GM12872 (cell line): ENCODE measurements around the gene FBXL13.

Experiments
- TF ChIP-seq, protein P1 (sequence below): IDR thresholded peaks from 3 replicates; pipeline ENCODE4 v1.5.1; 2011; ENCODE audit warnings: low read depth, mild to moderate bottlenecking, low read length, moderate library complexity; ENCODE audit not compliant: insufficient read depth

FBXL13 gene

DNA sequence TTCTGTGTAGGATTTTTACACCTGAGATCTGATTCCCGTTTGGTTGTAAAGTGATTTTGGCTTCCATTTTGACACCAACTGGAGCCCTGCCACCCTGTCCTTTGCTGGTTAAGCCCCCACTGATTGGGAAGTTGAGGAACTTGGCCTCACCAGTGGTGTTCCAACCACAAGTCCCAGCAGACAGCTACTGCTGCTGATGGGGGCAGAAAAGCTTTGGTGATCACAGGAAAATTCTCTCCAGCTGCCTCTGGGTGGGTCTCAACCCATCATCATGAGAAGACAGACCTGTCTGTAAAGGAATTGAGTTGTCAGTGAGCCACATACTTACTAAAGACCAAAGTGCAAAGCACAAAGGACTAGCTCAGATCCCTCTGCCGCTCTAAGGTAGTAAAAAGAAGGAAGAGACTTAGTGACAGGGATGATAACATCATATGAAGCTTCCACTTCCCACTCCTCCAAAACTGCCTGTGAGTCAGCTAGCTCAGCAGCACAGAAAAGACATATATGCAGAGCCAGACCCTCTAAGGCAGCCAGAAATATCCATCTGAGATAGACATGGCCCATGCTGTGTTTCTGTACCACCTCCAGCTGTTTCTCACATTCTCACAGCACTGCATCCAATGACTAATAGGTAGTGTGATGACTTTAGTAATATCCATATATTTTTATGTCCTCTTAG is 184.2 kb downstream of the FBXL13 start:
- TF ChIP-seq, protein P1, sequence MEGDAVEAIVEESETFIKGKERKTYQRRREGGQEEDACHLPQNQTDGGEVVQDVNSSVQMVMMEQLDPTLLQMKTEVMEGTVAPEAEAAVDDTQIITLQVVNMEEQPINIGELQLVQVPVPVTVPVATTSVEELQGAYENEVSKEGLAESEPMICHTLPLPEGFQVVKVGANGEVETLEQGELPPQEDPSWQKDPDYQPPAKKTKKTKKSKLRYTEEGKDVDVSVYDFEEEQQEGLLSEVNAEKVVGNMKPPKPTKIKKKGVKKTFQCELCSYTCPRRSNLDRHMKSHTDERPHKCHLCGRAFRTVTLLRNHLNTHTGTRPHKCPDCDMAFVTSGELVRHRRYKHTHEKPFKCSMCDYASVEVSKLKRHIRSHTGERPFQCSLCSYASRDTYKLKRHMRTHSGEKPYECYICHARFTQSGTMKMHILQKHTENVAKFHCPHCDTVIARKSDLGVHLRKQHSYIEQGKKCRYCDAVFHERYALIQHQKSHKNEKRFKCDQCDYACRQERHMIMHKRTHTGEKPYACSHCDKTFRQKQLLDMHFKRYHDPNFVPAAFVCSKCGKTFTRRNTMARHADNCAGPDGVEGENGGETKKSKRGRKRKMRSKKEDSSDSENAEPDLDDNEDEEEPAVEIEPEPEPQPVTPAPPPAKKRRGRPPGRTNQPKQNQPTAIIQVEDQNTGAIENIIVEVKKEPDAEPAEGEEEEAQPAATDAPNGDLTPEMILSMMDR = no peak

DNA sequence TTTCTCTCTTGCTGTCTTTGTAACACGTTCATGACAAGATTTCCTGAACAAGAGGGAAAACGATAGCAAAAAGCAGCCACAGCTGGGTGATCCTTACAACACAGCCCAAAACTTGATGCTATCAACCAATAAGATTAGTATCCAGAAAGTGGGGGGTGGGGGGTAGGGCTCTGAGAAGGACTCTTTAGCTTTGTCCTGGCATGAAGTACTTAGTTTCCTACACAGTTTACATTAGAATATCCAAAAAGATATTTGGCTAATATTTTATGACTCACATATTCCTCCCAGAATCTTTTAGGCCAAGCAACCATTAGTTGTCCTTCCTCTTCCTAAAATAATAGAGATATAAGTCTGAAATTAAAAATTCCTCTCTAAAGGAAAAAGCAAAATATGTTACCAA is 184.7 kb downstream of the FBXL13 start:
- TF ChIP-seq, protein P1 = no peak

DNA sequence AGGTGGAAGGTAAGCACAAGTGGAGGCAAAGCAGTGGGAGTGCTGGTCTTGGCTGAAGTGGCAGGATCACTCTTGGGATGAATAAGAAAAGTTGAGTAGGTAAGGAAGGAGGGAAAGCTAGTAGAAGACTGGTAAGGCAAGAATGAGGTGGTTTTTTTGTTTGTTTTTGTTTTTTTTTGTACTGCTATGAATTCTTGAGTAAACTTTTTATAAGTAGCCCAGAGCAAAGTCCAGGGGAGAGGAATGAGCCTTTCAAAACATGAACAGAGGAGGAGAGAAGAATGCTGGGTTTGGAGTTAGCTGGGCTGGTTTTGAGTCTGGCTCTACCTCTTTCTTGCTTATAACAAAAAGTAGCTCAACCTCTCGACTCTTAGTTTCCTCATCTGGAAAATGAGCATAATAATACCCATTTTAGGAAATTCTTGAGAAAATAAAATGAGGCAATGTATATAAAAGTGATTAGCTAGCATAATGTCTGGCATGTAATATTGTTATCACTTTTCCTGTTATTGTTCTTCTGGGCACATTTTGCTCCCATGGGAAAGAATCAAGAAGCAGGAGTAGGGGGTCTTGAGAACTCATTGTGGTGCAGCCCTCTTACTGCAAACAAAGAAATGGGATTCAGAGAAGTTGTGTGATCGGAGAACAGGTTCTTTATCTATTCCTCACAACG is 185.9 kb downstream of the FBXL13 start:
- TF ChIP-seq, protein P1 = no peak

DNA sequence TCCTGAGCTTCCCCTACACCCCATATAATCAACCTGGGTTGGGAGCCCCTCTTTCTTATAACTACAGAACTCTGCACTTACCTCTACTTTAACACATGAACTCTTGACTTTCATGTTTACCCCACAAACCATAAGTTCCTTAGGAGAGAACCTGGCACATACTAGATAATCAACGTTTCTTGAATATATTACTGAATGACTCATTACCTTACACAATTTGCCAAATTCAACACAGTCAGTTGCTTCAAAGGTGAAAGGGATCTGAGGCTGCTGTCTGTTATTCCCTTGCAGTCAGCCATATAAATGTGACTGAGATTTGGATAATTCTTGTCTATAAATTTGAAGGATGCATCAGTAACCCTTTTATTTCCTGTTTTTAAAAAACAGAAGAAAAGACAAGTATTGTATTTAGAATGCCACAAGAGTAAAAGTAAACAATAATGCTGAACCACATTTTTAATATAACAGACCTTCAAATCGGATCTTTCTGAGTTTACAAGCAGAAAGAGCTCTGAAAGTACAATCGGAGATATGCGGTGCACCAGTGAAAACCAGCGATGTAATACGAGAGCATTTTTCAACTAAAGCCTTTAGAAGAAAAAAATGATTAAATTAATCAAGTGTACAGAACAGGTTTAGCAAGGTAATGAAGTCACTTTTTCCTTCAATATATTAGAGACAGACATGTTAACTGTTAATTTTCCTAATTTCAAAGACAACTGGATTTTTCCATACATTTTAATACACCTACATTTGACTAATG is 191.3 kb downstream of the FBXL13 start:
- TF ChIP-seq, protein P1 = no peak

DNA sequence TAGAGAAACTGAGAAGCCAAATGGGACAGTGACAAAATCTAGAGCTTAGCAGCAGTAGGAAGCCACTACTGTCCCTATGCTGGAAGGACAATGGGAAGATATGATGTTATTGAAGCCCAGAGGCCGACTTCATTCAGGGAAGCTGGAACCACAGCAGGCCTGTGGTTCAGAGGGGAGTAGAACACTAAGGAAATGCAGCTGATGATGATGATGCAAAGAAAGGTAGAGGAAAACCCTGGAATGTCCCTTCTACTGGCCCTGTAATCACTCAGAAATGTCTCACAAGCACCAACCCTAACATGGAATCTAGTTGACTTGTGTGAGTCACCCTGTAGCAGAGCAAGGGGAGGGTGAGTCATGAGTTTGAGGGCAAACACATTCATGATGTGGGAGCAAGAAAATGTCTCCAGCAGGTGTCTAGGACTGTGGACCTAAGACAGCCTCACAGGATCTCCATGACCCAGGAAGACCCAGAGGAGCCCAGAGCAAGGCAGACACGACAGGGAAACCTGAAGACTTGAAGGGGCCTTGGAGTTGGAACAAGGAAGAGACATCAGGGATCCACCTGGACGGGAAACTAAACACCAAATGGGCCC is 198.8 kb downstream of the FBXL13 start:
- TF ChIP-seq, protein P1 = no peak

DNA sequence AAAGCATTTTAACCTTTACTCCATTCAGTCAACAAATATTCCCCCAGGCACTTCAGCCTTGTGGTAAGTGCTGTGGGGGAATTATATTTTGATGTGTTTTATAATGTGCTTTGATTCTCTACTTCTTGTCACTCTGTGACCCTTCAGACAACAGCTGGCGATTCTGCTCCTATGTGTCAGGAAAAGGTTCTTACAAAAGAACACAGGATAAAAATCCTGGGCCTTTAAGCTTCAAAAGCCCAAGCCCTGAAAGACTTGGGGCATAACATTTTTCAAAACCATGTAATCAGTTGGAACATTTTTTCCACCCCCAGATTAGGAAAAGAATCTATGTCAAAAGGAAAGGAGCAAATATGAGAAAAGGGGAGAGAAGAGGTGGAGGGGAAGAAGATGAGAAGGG is 199.6 kb downstream of the FBXL13 start:
- TF ChIP-seq, protein P1 = no peak
